Activated naive CD4-positive, alpha-beta T cell treated with anti-CD3 and anti-CD28 coated beads, Interleukin-2, amount 50 U/mL, for 24 hours (primary cell): ENCODE data around the gene SNX5.

Source experiments
- H3K27ac Mint-ChIP-seq: one replicate; pipeline ENCODE4 v1.8.0; 2021; ENCODE audit warnings: mild to moderate bottlenecking, mixed read lengths
- H3K27me3 Mint-ChIP-seq: one replicate; pipeline ENCODE4 v1.8.0; 2021; ENCODE audit warnings: mixed read lengths
- H3K36me3 Mint-ChIP-seq: one replicate; pipeline ENCODE4 v1.8.0; 2021; ENCODE audit warnings: mixed read lengths
- H3K4me1 Mint-ChIP-seq: one replicate; pipeline ENCODE4 v1.8.0; 2021; ENCODE audit warnings: mixed read lengths
- H3K4me3 Mint-ChIP-seq: one replicate; pipeline ENCODE4 v1.8.0; 2021; ENCODE audit warnings: mild to moderate bottlenecking, mixed read lengths
- H3K9me3 Mint-ChIP-seq: one replicate; pipeline ENCODE4 v1.8.0; 2021; ENCODE audit warnings: mixed read lengths

SNX5 gene

DNA sequence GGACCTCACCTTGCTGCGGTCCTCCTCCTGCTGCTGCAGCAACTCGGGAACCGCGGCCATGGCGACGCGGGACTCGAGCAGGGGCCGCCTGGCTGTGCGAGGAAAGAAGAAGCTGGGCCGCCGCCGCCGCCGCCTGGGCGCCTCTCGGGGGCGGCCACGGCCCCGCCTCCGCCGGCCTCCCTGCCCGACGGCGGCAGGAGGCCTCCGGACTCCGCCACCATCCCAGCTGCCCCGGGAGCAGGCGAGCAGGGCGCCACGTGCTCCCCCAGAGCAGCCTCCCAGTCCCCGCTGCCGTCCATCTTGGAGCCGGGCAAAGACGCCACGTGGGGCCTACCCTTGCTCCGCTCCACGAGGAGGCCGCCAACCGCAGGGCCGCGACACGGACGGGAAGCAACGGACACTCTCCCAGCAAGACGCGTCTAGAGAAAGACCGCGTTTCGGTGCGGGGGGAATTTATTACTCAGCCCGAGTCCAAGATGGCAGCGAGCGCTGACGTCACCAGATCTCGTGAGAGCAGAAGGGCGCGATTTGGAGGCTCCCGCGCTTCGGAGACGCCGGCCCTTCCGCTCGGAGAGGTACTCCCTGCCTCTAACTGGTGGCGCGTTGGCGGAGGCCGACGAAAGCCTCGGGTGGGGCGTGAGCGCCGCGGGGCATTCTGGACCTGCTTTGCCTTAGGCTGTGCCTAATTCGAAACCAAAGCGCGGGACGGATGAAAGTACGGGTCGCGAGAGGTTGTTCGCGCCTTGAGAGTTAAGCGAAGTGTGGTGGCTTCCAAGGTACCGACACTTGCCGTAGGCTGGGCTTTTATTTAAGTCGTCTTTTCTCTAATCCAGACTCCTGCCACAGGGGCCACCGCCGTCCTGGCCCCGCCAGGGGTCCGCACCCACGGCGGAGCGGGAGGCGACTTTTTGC, at the start of gene SNX5, which contains the start of gene MGME1:
Gene SNX5, minus strand, starts transcription at position 429 of the 912 bp plus-strand sequence. Its CDS starts 369 bp downstream, at position 60.
Gene MGME1, plus strand, starts transcription at position 653 of the 912 bp plus-strand sequence. CDS start 842 bp downstream, outside the sequence.
- H3K27ac Mint-ChIP-seq, result peak within 1 kb of the TSS; percentile 97
- peaks cover 60% of the 10 kb centered on the region for H3K4me1 Mint-ChIP-seq
- H3K36me3 Mint-ChIP-seq, result peaks cover 31% of the 10 kb centered on the region
- H3K9me3 Mint-ChIP-seq, result no peaks in the 10 kb centered on the region
- no peaks in the 10 kb centered on the region for H3K27me3 Mint-ChIP-seq
- peak within 1 kb of the TSS; percentile 93 for H3K4me3 Mint-ChIP-seq

DNA sequence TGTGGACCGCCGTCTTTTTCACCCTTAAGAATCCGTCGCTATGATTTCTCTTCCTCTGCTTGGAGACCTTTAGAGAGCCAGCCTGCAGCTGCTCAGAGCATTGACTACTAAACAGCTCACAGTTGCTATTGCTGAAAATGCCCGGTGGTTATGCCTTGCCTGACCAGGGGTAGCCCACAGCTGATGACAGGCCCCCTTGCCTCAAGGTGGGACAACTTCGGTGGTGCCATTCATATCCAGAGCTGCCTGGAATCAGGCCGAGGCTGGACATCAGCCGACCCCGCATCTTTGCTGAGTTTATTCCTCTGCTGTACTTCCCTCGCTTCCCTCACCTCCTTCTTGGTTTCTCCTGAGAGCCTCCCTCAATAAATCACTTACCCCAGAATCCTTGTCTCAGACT, 49.5 kb upstream of the SNX5 start:
- H3K27ac Mint-ChIP-seq, result no peak overlapping the region
- no peaks in the 10 kb centered on the region for H3K27me3 Mint-ChIP-seq
- H3K4me3 Mint-ChIP-seq, result no peak overlapping the region
- no peaks in the 10 kb centered on the region for H3K36me3 Mint-ChIP-seq
- no peaks in the 10 kb centered on the region for H3K4me1 Mint-ChIP-seq
- H3K9me3 Mint-ChIP-seq, result no peaks in the 10 kb centered on the region

DNA sequence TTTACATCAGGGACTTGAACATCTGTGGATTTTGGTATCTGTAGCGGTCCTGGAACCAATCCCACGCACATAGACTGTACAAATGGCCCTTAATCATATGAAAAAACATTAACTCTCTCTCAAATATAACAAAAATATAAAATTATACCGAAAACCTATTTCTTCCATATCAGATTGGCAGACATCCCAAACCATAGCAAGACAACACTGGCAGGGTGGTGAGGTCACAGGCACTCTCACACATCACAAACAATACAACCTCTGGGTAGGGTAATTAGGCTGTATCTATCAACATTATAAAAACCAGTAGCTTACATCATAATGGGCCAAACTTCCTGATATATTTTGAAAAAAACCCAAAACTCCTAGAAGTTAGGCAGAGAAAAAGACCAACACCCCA, 48.2 kb upstream of the SNX5 start:
- H3K27me3 Mint-ChIP-seq, result no peaks in the 10 kb centered on the region
- no peaks in the 10 kb centered on the region for H3K9me3 Mint-ChIP-seq
- peak overlapping the region; percentile 52 for H3K27ac Mint-ChIP-seq
- H3K4me3 Mint-ChIP-seq, result no peak overlapping the region
- H3K36me3 Mint-ChIP-seq, result no peaks in the 10 kb centered on the region
- H3K4me1 Mint-ChIP-seq, result no peaks in the 10 kb centered on the region

DNA sequence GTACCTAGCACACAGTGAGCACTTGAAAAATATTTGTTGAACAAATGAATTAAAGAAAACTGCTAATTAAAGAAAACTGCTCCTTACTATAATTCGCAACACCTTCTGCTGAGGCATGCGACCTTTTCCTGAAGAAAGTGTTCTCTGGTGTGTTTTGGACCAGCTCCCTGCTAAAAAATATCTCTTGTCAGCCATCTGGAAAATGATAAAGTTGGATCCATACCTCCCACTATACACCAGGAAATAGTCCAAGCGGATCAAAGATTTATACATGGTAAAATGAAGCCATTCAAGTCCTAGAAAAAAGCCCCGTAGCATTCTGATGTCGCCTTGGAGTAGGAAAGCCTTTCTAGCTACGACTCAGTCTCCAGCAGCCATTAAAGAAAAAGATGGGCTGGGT, 45.8 kb upstream of the SNX5 start:
- Mint-ChIP-seq H3K4me3 (no peak overlapping the region), H3K27ac (no peak overlapping the region), H3K36me3 (no peaks in the 10 kb centered on the region), H3K27me3 (no peaks in the 10 kb centered on the region), H3K4me1 (no peaks in the 10 kb centered on the region), H3K9me3 (no peaks in the 10 kb centered on the region)

DNA sequence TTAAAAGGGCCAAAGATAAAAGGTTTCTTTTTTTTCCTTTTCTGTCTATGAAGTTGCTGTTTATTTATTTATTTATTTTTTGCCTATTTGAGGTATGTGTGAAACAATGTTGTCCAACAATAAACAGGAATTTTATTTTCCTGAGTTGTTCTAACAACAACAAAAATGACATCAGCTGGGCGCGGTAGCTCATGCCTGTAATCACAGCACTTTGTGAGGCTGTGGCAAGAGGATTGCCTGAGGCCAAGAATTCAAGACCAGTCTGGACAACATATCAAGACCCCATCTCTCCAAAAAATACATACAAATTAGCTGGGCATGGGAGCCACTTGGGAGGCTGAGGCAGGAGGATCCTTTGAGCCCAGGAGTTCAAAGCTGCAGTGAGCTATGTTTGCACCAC, 44.3 kb upstream of the SNX5 start:
- H3K4me3 Mint-ChIP-seq, result no peak overlapping the region
- no peaks in the 10 kb centered on the region for H3K9me3 Mint-ChIP-seq

DNA sequence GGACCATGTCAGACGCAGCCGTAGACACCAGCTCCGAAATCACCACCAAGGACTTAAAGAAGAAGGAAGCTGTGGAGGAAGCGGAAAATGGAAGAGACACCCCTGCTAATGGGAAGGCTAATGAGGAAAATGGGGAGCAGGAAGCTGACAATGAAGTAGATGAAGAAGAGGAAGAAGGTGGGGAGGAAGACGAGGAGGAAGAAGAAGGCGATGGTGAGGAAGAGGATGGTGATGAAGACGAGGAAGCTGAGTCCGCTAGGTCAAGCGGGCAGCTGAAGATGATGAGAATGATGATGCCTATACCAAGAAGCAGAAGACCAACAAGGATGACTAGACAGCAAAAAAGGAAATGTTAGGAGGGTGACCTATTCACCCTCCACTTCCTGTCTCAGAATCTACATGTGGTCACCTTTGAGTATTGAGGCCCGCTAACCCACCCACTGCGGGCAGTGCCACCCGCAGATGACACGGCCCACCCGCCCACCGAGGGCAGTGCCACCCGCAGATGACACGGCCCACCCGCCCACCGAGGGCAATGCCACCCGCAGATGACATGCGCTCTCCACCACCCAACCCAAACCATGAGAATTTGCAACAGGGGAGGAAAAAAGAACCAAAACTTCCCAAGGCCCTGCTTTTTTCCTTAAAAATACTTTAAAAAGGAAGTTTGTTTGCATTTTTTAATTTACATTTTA, 43.5 kb upstream of the SNX5 start:
- Mint-ChIP-seq H3K4me3 (no peak overlapping the region), H3K9me3 (no peaks in the 10 kb centered on the region), H3K27ac (no peak overlapping the region), H3K4me1 (no peaks in the 10 kb centered on the region), H3K36me3 (no peaks in the 10 kb centered on the region), H3K27me3 (no peaks in the 10 kb centered on the region)

More for the DNA sequence above, 44.3 kb upstream of the SNX5 start:
- H3K27me3 Mint-ChIP-seq, result no peaks in the 10 kb centered on the region
- H3K36me3 Mint-ChIP-seq, result no peaks in the 10 kb centered on the region
- H3K4me1 Mint-ChIP-seq, result no peaks in the 10 kb centered on the region
- no peak overlapping the region for H3K27ac Mint-ChIP-seq

DNA sequence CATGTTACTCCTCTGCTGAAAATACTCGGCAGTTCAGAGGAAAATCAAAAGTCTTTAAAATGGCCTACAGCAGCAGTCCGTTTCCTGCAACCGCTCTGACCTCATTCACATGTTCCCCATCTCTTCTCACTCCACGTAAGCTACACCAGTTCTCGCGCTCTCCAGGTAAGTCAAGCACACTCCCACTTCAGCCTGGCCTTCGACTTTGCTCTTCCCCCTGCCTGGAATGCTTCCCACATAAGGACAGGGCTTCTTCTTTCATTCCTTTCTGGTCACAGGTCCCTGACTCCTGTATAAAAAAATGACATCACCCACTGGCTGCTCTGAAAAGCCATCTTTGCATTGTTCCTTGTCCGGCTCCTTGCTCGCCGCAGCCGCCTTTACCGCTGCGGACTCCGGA, 42.9 kb upstream of the SNX5 start:
- H3K4me1 Mint-ChIP-seq, result no peaks in the 10 kb centered on the region
- H3K9me3 Mint-ChIP-seq, result no peaks in the 10 kb centered on the region
- no peaks in the 10 kb centered on the region for H3K36me3 Mint-ChIP-seq
- H3K4me3 Mint-ChIP-seq, result no peak overlapping the region
- no peaks in the 10 kb centered on the region for H3K27me3 Mint-ChIP-seq
- H3K27ac Mint-ChIP-seq, result no peak overlapping the region

DNA sequence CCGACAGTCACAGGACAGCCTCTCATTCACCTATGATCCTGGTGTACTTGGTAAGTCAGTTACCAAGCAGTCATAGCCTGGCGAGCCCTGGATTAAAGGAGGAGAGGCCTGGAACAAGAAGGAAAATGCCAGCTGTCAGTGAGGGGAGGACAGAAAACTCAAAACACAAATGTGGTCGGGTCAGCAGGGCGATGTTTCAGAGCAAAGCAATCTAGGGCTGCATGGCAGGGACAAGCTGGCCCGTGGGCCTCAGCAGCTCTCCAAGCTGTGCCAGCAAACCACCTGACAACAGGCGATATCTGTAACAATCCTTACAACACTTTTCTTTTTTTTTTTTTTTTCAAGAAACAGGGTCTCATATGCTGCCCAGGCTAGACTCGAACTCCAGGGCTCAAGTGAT, 40.5 kb upstream of the SNX5 start:
- no peak overlapping the region for H3K4me3 Mint-ChIP-seq
- no peaks in the 10 kb centered on the region for H3K9me3 Mint-ChIP-seq
- H3K27ac Mint-ChIP-seq, result no peak overlapping the region

DNA sequence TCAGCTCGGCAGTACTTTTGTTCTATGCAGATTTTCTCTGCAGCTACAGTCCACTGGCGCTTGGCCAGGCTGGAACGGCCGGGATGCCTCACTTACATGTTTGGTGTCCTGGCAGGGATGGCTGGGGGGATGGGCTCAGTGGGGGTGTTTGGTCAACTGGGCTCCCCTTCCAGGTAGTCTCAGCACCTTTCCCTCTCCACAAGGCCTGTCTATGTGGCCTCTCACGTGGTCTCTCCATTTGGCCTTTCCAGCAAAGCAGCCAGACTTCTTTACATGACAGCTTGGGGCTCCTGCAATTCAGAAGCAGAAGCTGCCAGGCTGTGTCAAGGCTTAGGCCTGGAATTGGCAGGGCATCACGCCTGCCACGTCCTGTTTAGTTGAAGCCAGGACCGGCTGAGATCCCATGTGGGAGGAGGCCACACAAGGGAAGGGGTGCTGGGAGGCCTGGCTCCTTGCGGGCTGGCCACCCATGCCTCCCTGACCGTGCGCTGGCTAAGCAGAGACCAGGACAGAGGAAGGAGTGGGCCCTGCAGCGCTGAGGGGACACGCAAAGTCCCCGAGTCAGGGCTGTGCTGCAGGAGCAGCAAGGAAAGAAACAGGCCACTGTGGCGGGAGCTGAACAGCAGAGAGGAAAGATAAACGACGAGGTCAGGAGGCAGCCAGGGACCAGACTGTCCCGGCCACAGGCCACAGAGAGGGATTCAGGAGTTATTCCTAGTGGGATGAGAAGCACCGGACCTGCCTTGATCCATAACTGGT, 39.1 kb upstream of the SNX5 start:
- no peak overlapping the region for H3K4me3 Mint-ChIP-seq
- H3K4me1 Mint-ChIP-seq, result no peaks in the 10 kb centered on the region
- H3K27ac Mint-ChIP-seq, result no peak overlapping the region

More for the DNA sequence above, 40.5 kb upstream of the SNX5 start:
- Mint-ChIP-seq H3K4me1 (no peaks in the 10 kb centered on the region), H3K36me3 (no peaks in the 10 kb centered on the region), H3K27me3 (no peaks in the 10 kb centered on the region)

DNA sequence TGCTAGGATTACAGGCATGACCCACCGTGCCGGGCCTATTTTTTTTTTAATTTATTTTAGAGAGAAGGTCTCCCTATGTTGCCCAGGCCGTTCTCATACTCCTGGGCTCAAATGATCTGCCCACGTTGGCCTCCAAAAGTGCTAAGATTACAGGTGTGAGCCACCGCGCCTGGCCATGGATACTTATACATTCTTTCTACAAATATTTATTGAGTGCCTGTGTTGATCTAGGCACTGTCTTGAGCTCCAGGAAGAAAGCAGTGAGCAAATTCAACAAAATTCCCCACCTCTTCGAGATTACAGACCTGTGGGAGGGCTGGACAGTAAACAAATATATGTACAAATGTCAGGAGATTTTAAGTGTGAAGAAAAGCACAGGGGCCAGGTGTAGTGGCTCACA, 38.1 kb upstream of the SNX5 start:
- Mint-ChIP-seq H3K4me3 (no peak overlapping the region), H3K27me3 (no peaks in the 10 kb centered on the region), H3K9me3 (no peaks in the 10 kb centered on the region), H3K27ac (no peak overlapping the region), H3K4me1 (no peaks in the 10 kb centered on the region), H3K36me3 (no peaks in the 10 kb centered on the region)

More for the DNA sequence above, 39.1 kb upstream of the SNX5 start:
- H3K27me3 Mint-ChIP-seq, result no peaks in the 10 kb centered on the region
- H3K36me3 Mint-ChIP-seq, result no peaks in the 10 kb centered on the region
- no peaks in the 10 kb centered on the region for H3K9me3 Mint-ChIP-seq

DNA sequence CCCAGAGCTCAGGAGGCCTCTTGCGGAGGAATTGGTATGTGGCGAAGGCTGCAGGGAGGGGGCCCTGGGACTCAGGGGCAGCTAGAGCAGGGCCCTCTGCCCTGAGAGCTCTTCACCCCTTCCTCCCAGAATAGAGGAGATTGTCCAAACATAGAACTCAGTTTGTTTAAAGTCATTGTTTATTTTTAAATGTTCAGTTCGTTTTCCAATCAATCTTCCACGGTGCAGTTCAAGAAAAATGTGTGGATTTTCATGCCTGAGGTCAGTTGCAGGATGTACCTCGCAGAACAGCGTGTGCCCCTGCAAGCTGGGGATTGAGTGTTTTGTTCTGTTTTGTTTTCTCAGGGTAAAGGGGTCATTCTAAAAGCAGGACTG, 37.4 kb upstream of the SNX5 start:
- no peaks in the 10 kb centered on the region for H3K27me3 Mint-ChIP-seq
- H3K4me3 Mint-ChIP-seq, result no peak overlapping the region
- no peak overlapping the region for H3K27ac Mint-ChIP-seq
- H3K9me3 Mint-ChIP-seq, result no peaks in the 10 kb centered on the region
- no peaks in the 10 kb centered on the region for H3K4me1 Mint-ChIP-seq
- no peaks in the 10 kb centered on the region for H3K36me3 Mint-ChIP-seq

DNA sequence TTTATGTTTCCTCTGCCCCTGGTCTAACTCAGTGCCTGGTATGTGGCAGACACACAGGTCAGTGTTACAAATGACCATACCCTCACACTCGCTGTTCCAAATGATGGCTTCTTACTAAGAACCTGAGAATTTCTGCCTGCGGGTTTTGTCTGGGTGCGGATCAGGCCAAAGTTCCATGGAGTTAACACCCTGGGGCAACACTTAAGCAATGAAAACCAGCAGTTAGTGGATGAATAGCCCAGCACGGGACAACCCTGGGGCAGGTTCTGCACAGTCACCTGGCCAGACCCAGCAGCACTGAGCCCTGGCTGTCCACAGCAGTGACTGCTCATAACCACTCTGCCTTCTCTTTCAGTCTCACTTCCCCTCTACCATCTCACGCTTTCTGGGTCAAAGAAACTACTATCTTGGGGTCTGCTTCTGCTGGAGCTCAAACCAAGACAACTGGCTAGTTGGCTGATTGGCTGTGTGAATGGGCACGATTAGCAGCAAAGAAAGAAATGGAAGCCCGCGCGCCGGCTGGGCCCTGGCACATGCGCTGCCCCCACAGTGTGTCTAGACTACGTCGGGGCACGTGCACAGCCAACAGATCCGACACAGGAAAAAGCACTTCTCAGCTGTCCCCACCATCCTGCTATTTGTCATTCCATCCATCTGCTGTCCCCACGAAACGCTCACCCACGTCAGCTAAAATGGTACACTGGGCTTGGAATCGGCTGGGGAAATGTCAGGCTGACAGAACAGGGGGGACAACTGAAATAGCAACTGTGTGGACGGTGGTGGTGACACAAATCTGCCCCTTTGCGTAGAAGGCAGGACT, 36.8 kb upstream of the SNX5 start:
- Mint-ChIP-seq H3K9me3 (no peaks in the 10 kb centered on the region), H3K27me3 (no peaks in the 10 kb centered on the region), H3K4me3 (no peak overlapping the region), H3K4me1 (no peaks in the 10 kb centered on the region), H3K27ac (no peak overlapping the region), H3K36me3 (no peaks in the 10 kb centered on the region)

DNA sequence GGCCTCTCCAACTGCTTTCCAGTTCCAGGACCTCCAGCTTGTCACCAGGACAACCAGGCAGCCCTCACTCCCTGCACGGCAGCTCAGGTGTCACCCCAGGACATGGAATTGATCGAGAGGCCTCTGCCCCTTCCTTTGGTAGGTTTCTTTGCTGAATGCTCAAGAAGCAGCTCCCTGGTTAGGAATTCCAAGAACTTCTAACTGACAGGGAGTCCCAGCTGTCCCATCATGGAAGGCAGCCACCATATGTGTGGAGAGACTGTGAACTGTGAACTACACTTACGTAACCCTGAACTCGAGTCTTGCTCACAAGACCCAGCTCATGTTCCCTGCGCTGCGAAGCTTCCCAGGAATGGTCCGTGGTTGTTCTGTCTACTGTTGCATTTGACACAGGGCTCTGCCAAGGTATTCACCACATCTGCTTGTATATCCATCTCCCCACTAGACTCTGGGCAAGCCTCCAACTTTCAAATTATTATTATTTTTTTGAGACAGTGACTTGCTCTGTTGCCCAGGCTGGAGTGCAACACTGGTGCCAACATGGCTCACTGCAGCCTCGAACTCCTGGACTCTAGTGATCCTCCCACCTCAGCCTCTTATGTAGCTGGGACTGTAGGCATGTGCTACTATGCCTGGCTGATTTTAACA, 35.9 kb upstream of the SNX5 start:
- no peak overlapping the region for H3K27ac Mint-ChIP-seq
- no peaks in the 10 kb centered on the region for H3K36me3 Mint-ChIP-seq
- H3K27me3 Mint-ChIP-seq, result peaks cover 2% of the 10 kb centered on the region
- no peaks in the 10 kb centered on the region for H3K9me3 Mint-ChIP-seq
- no peaks in the 10 kb centered on the region for H3K4me1 Mint-ChIP-seq
- no peak overlapping the region for H3K4me3 Mint-ChIP-seq

DNA sequence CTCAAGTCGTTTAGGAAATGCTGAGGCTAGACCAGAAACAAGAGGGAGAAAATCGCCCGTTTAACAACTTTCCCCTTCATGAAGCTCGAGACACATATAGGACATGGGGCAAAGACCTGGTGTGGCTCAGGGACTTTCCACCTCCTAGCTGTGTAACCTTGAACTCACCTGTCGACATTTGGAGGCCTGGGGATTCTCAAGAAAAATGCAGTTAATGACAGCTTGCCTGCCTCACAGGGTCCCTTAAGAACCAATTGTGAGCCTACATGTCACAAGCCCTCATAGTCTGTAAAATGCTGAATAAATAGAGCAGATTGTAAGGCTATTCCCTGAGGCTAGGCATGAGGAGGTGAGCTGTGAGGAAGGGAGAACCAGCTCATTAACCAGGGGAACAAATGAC, 35.3 kb upstream of the SNX5 start:
- H3K9me3 Mint-ChIP-seq, result no peaks in the 10 kb centered on the region
- H3K27me3 Mint-ChIP-seq, result peaks cover 3% of the 10 kb centered on the region
- no peak overlapping the region for H3K4me3 Mint-ChIP-seq
- no peaks in the 10 kb centered on the region for H3K36me3 Mint-ChIP-seq
- no peak overlapping the region for H3K27ac Mint-ChIP-seq
- H3K4me1 Mint-ChIP-seq, result no peaks in the 10 kb centered on the region
